ENCODE data around the gene FREM2. TPM values are rescaled to one million over a fixed set of nuclear protein-coding genes. Genes with fewer than 3 reads are reported as not detected.

The FREM2 gene
- total and polyA plus RNA-seq, 7 donors: 0.18 to 9.4 (median 2.2) TPM

GRCh38 chr13:38707460-38707859, 20.6 kb downstream of the FREM2 start:
- no peaks in the 10 kb centered on the region for H3K36me3 ChIP-seq (ENCODE audit: insufficient read depth in 1 of 2, low read depth in 1 of 2)
- TF ChIP-seq CTCF (IDR thresholded peaks at IDR 0.05): no peak
- H3K27me3 ChIP-seq (ENCODE audit: insufficient read depth in 3 of 3, low read length in 2 of 3): no peaks in the 10 kb centered on the region
- no peak overlapping the region for H3K27ac ChIP-seq
- H3K9me3 ChIP-seq: no peaks in the 10 kb centered on the region
- WGBS, 3 donors: 73 to 79% (median 79%) methylated on average over 3 of the region's 3 CpGs
- no peak for DNase-seq
- ATAC-seq: no peak
- intact Hi-C loops (cut with DNase I): no loop called here
- peaks cover 6% of the 10 kb centered on the region for H3K4me1 ChIP-seq
- H3K4me3 ChIP-seq: no peak overlapping the region

GRCh38 chr13:38713046-38713445, 26.2 kb downstream of the FREM2 start:
- Histone ChIP-seq H3K27ac (no peak overlapping the region), H3K4me3 (no peak overlapping the region), H3K4me1 (no peaks in the 10 kb centered on the region), H3K9me3 (no peaks in the 10 kb centered on the region), H3K36me3 (ENCODE audit: insufficient read depth in 1 of 2, low read depth in 1 of 2) (no peaks in the 10 kb centered on the region), H3K27me3 (ENCODE audit: insufficient read depth in 3 of 3, low read length in 2 of 3) (no peaks in the 10 kb centered on the region)
- no peak for DNase-seq
- 85 to 88% (median 87%) methylated on average over 2 of the region's 2 CpGs for WGBS, 3 donors
- no peak for TF ChIP-seq CTCF (IDR thresholded peaks at IDR 0.05)
- intact Hi-C loops (cut with DNase I): no loop called here
- no peak for ATAC-seq

- DNase-seq: no peak
- Histone ChIP-seq H3K4me3 (no peak overlapping the region), H3K36me3 (ENCODE audit: insufficient read depth in 1 of 2, low read depth in 1 of 2) (no peaks in the 10 kb centered on the region), H3K9me3 (no peaks in the 10 kb centered on the region), H3K27ac (no peak overlapping the region), H3K4me1 (no peaks in the 10 kb centered on the region), H3K27me3 (ENCODE audit: insufficient read depth in 3 of 3, low read length in 2 of 3) (peaks cover 0 to 2% (median 0%) of the 10 kb centered on the region in 3 donors)
- no peak for TF ChIP-seq CTCF (IDR thresholded peaks at IDR 0.05)
- intact Hi-C loops (cut with DNase I): no loop called here
- WGBS, 3 donors: 82 to 88% (median 87%) methylated on average over 4 of the region's 4 CpGs
- ATAC-seq: no peak
These were observed 31.5 kb downstream of the FREM2 start for GRCh38 chr13:38718374-38718773.

GRCh38 chr13:38730332-38730731, 43.5 kb downstream of the FREM2 start:
- no peak for DNase-seq
- intact Hi-C loops (cut with DNase I): no loop called here
- Histone ChIP-seq H3K27me3 (ENCODE audit: insufficient read depth in 3 of 3, low read length in 2 of 3) (no peaks in the 10 kb centered on the region), H3K27ac (no peak overlapping the region), H3K36me3 (ENCODE audit: insufficient read depth in 1 of 2, low read depth in 1 of 2) (no peaks in the 10 kb centered on the region), H3K9me3 (no peaks in the 10 kb centered on the region), H3K4me1 (peaks cover 5% of the 10 kb centered on the region), H3K4me3 (no peak overlapping the region)
- no peak for TF ChIP-seq CTCF (IDR thresholded peaks at IDR 0.05)
- no peak for ATAC-seq
- 74 to 83% (median 76%) methylated on average over 4 of the region's 4 CpGs for WGBS, 3 donors

GRCh38 chr13:38733146-38733545, 46.3 kb downstream of the FREM2 start:
- no peaks in the 10 kb centered on the region for H3K27me3 ChIP-seq (ENCODE audit: insufficient read depth in 3 of 3, low read length in 2 of 3)
- H3K4me1 ChIP-seq: no peaks in the 10 kb centered on the region
- H3K36me3 ChIP-seq (ENCODE audit: insufficient read depth in 1 of 2, low read depth in 1 of 2): no peaks in the 10 kb centered on the region
- WGBS, 3 donors: 82 to 96% (median 88%) methylated on average over 1 of the region's 1 CpG
- no peak overlapping the region for H3K4me3 ChIP-seq
- H3K9me3 ChIP-seq: no peaks in the 10 kb centered on the region
- no peak overlapping the region for H3K27ac ChIP-seq
- no peak for DNase-seq
- intact Hi-C loops (cut with DNase I): no loop called here
- no peak for ATAC-seq
- TF ChIP-seq CTCF (IDR thresholded peaks at IDR 0.05): no peak
